ENCODE data around the gene OSTC.

DNA sequence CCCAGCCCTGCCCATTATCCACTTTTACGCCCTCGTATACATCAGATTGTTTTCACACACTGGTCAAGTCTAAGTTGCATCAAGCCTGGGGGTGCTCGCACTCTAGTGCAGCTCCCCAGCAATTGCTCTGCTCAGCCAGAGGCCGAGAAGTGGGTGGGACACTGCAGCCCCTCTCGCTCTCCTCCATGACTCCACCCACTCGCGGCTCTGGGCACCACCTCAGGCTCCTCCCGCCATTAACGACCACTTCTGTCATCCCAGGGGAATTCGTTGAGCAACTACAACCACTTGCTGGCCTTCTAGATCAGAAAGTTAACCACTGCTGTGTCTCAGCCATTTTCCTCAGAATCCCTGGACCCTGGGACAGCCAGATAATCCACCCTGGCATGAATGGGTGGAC, 58.8 kb downstream of the OSTC start:
- TF ChIP-seq, protein P1, sequence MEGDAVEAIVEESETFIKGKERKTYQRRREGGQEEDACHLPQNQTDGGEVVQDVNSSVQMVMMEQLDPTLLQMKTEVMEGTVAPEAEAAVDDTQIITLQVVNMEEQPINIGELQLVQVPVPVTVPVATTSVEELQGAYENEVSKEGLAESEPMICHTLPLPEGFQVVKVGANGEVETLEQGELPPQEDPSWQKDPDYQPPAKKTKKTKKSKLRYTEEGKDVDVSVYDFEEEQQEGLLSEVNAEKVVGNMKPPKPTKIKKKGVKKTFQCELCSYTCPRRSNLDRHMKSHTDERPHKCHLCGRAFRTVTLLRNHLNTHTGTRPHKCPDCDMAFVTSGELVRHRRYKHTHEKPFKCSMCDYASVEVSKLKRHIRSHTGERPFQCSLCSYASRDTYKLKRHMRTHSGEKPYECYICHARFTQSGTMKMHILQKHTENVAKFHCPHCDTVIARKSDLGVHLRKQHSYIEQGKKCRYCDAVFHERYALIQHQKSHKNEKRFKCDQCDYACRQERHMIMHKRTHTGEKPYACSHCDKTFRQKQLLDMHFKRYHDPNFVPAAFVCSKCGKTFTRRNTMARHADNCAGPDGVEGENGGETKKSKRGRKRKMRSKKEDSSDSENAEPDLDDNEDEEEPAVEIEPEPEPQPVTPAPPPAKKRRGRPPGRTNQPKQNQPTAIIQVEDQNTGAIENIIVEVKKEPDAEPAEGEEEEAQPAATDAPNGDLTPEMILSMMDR (IDR thresholded peaks at IDR 0.05), result no peak
- TF ChIP-seq POLR2A (IDR thresholded peaks at IDR 0.05), result no peak
